Cardiac muscle cell (in vitro differentiated cells and primary cell): ENCODE data around the gene PLIN5. TPM values are rescaled to one million over a fixed set of nuclear protein-coding genes. Genes with fewer than 3 reads are reported as not detected.

Experiments used
- DNase-seq, 2 donors: peaks; one replicate each; pipeline versions ENCODE4 v3.0.0 to v3.0.0-alpha.2; 2010 to 2017; ENCODE audit warnings: low read depth in 1 of 2, low spot score in 1 of 2
- H3K27ac ChIP-seq: fragments of 200-600 bp; sonication (generic); 2 replicates; pipeline ENCODE4 v1.5.1; 2016
- H3K27me3 ChIP-seq: fragments of 200-600 bp; sonication (generic); 2 replicates; pipeline ENCODE4 v1.6.0; 2016; ENCODE audit warnings: control low read depth
- H3K36me3 ChIP-seq: fragments of 200-600 bp; sonication (generic); 2 replicates; pipeline ENCODE4 v1.5.1; 2016; ENCODE audit warnings: control low read depth
- H3K4me1 ChIP-seq: fragments of 200-600 bp; sonication (generic); 2 replicates; pipeline ENCODE4 v1.8.1; 2017; ENCODE audit warnings: low read depth, mild to moderate bottlenecking, mixed run types
- H3K4me3 ChIP-seq: fragments of 200-600 bp; sonication (generic); 2 replicates; pipeline ENCODE4 v1.5.1; 2016; ENCODE audit warnings: mild to moderate bottlenecking
- H3K9me3 ChIP-seq: fragments of 200-600 bp; sonication (generic); 2 replicates; pipeline ENCODE4 v1.5.1; 2017; ENCODE audit warnings: low read depth, mild to moderate bottlenecking, control low read depth
- polyA plus RNA-seq: library from polyadenylated mRNA; unstranded; fragments of >200 nt; fragmentation: Nextera tagmentation; extraction: Ambion mirVana; gene quantifications from 2 replicates; pipeline ENCODE4 v1.2.1, GENCODE V29; 2016
- total RNA-seq: library from RNA; depleted of rRNA; stranded (reverse); fragments of >200 nt; gene quantifications from 2 replicates; pipeline ENCODE4 v1.2.3, GENCODE V29; 2016
- TF ChIP-seq, protein P1 (sequence below): IDR thresholded peaks from 2 replicates; pipeline ENCODE4 v1.5.1; 2012; ENCODE audit warnings: low read depth, mild to moderate bottlenecking, low read length

PLIN5 gene
- total and polyA plus RNA-seq, 2 experiments from 2014 or later: 8.7 to 10.1 TPM

DNA sequence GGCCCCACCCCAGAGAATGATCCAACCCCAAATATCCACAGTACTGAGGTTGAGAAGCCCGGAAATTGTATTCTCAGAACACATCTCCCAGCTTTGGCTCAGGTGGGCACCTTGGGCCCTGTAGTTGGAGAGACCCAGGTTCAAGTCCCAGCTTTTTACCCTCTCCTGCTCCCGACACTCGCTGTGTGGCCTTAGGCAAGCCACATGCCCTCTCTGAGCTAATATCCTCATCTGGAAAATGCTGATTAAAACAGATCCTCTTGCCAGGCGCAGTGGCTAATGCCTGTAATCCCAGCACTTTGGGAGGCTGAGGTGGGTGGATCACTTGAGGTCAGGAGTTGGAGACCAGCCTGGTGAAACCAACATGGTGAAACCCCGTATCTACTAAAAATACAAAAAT, 19.3 kb downstream of the PLIN5 start:
- TF ChIP-seq, protein P1, sequence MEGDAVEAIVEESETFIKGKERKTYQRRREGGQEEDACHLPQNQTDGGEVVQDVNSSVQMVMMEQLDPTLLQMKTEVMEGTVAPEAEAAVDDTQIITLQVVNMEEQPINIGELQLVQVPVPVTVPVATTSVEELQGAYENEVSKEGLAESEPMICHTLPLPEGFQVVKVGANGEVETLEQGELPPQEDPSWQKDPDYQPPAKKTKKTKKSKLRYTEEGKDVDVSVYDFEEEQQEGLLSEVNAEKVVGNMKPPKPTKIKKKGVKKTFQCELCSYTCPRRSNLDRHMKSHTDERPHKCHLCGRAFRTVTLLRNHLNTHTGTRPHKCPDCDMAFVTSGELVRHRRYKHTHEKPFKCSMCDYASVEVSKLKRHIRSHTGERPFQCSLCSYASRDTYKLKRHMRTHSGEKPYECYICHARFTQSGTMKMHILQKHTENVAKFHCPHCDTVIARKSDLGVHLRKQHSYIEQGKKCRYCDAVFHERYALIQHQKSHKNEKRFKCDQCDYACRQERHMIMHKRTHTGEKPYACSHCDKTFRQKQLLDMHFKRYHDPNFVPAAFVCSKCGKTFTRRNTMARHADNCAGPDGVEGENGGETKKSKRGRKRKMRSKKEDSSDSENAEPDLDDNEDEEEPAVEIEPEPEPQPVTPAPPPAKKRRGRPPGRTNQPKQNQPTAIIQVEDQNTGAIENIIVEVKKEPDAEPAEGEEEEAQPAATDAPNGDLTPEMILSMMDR: no peak
- DNase-seq: no peak

DNA sequence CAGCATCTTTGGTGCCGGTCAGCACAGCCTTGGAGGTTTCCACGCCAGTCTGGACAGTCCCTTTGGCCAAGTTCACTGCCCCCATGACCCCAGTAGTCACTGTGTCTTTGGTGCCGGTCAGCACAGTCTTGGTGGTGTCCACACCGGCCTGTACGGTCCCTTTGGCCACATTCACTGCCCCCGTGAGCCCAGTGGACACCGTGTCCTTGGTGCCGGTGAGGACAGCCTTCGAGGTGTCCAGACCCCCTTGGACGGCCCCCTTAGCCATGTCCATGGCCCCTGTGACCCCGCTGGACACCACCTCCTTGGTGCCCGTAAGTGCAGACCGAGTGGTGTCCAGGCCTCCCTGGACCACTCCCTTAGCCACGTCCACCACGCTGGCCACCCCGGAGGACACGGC, 21.8 kb downstream of the PLIN5 start:
- H3K4me1 ChIP-seq: no peaks in the 10 kb centered on the region
- H3K36me3 ChIP-seq: no peaks in the 10 kb centered on the region
- H3K9me3 ChIP-seq: no peaks in the 10 kb centered on the region
- no peak overlapping the region for H3K4me3 ChIP-seq
- TF ChIP-seq, protein P1: no peak
- H3K27me3 ChIP-seq: no peaks in the 10 kb centered on the region
- H3K27ac ChIP-seq: no peak overlapping the region
- no peak for DNase-seq

More for the DNA sequence above, 19.3 kb downstream of the PLIN5 start:
- Histone ChIP-seq H3K27me3 (no peaks in the 10 kb centered on the region), H3K4me3 (no peak overlapping the region), H3K9me3 (no peaks in the 10 kb centered on the region), H3K4me1 (no peaks in the 10 kb centered on the region), H3K36me3 (no peaks in the 10 kb centered on the region), H3K27ac (no peak overlapping the region)

DNA sequence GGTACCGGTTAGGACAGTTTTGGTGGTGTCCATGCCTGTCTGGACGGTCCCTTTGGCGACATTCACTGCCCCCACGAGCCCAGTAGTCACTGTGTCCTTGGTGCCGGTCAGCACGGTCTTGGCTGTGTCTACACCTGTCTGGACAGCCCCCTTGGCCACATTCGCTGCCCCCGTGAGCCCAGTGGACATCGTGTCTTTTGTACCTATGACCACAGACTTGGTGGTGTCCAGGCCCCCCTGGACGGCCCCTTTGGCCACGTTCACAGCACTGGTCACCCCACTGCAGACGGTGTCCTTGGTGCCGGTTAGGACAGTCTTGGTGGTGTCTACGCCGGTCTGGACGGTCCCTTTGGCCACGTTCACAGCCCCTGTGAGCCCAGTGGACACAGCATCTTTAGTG, 23.0 kb downstream of the PLIN5 start:
- Histone ChIP-seq H3K9me3 (no peaks in the 10 kb centered on the region), H3K27ac (no peak overlapping the region), H3K4me3 (no peak overlapping the region), H3K36me3 (no peaks in the 10 kb centered on the region), H3K27me3 (no peaks in the 10 kb centered on the region), H3K4me1 (no peaks in the 10 kb centered on the region)
- no peak for DNase-seq
- TF ChIP-seq, protein P1: no peak

DNA sequence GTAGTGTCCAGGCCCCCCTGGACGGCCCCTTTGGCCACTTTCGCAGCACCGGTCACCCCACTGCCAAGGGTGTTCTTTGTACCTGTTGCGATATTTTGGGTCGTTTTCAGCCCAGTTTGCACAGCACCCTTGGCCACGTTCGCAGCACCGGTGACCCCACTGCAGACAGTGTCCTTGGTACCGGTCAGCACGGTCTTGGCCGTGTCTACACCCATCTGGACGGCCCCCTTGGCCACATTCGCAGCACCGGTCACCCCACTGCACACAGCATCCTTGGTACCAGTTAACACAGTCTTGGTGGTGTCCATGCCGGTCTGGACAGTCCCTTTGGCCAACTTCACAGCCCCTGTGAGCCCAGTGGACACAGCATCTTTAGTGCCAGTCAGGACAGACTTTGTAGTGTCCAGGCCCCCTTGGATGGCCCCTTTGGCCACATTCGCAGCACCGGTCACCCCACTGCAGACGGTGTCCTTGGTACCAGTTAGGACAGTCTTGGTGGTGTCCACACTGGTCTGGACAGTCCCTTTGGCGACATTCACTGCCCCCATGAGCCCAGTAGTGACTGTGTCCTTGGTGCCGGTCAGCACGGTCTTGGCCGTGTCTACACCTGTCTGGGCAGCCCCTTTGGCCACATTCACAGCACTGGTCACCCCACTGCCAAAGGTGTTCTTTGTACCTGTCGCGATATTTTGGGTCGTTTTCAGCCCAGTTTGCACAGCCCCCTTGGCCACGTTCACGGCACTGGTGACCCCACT, 23.5 kb downstream of the PLIN5 start:
- Histone ChIP-seq H3K36me3 (no peaks in the 10 kb centered on the region), H3K27ac (no peak overlapping the region), H3K4me3 (no peak overlapping the region), H3K4me1 (no peaks in the 10 kb centered on the region), H3K27me3 (no peaks in the 10 kb centered on the region), H3K9me3 (no peaks in the 10 kb centered on the region)
- TF ChIP-seq, protein P1: no peak
- DNase-seq: no peak

DNA sequence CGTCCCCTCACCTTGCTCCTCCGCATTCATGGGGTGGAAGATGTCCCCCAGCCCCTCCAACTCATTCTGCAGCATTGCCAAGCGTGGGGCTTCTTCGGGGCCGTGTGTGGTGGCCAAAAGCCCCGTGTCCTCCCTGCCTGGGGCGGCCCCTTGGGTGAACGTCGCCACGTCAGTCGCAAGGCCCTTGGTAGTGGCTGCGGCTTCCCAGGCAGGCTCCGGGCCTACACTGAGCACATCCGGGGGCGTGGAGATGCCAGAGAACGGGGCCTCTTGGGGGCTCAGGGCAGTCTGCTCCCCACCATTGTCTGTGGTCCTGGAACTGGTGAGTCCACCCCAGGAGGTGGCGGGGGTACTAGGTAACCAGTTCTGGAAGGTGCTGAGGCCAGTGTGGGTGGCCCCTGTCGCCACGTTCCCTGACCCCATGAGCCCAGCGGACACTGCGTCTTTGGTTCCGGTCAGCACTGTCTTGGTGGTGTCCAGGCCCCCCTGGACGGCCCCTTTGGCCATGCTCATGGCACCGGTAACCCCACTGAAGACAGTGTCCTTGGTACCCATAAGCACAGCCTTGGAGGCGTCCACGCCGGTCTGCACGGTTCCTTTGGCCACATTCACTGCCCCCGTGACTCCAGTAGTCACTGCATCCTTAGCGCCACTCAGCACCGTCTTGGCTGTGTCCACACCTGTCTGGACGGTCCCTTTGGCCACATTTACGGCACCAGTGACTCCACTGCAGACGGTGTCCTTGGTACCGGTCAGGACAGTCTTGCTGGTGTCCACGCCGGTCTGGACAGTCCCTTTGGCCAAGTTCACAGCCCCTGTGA, 24.4 kb downstream of the PLIN5 start:
- no peak for DNase-seq
- no peak overlapping the region for H3K27ac ChIP-seq
- TF ChIP-seq, protein P1: no peak
- H3K4me1 ChIP-seq: no peaks in the 10 kb centered on the region
- H3K9me3 ChIP-seq: no peaks in the 10 kb centered on the region
- H3K4me3 ChIP-seq: no peak overlapping the region
- H3K36me3 ChIP-seq: no peaks in the 10 kb centered on the region
- H3K27me3 ChIP-seq: no peaks in the 10 kb centered on the region
